HCT116 (cell line): Measurements from ENCODE around the gene RBPMS2. TPM values are rescaled to one million over a fixed set of nuclear protein-coding genes. Genes with fewer than 3 reads are reported as not detected.

Experiments used
- ATAC-seq: fragments of 200-7000 bp; cut with Tn5 transposase; 2 replicates; pipeline ENCODE4 v1.9.1; 2020; ENCODE audit warnings: mild to moderate bottlenecking, moderate library complexity
- BruUV-seq: library from RNA; stranded (reverse); fragments of 400-500 nt; replicated peaks from 2 replicates; lab custom pipeline; 2021; lab: Mats Ljungman, UMichigan
- CTCF ChIA-PET: fragments of 300-600 bp; sonication (Branson Sonifier 250); formaldehyde crosslinking; loops from one replicate; lab custom pipeline; 2021; ENCODE audit warnings: antibody characterized with exemption; lab: Charles Lee
- POLR2A ChIA-PET: fragments of 300-600, 350-600 bp; sonication (Branson Sonifier 250); formaldehyde crosslinking; loops from one replicate; lab custom pipeline; 2021; ENCODE audit warnings: antibody characterized with exemption; lab: Charles Lee
- RAD21 ChIA-PET, 2 experiments: fragments of 300-600 bp; sonication (Branson Sonifier 250); formaldehyde crosslinking; loops; one replicate each; lab custom pipeline; 2023; ENCODE audit warnings: low total read pairs in 2 of 2; ENCODE audit not compliant: uncharacterized antibody in 2 of 2, unreplicated experiment in 2 of 2, low non-redundant PET in 1 of 2; lab: Charles Lee
- DNase-seq: peaks from one replicate; pipeline ENCODE4 v3.0.0-alpha.2; 2010; ENCODE audit warnings: low read depth, low spot score
- H2AFZ ChIP-seq: fragments of 200-600 bp; shearing (Covaris generic), sonication (generic); 2 replicates; pipeline ENCODE4 v1.6.1; 2017; ENCODE audit warnings: low read depth, mixed run types, mixed read lengths, antibody characterized with exemption, low read length; ENCODE audit not compliant: poor library complexity, severe bottlenecking
- H3K27ac ChIP-seq: 2 replicates; pipeline ENCODE4 v1.5.1; 2012; ENCODE audit warnings: low read depth, low read length
- H3K27me3 ChIP-seq: fragments of 200-600 bp; sonication (generic); 2 replicates; pipeline ENCODE4 v1.6.1; 2016; ENCODE audit warnings: mixed run types, low read length, mixed read lengths; ENCODE audit not compliant: insufficient read depth
- H3K36me3 ChIP-seq, 2 experiments: fragments of 200-500 bp in 1 of 2; fragments of 200-600 bp in 1 of 2; sonication (Bioruptor generic) in 1 of 2; sonication (generic) in 1 of 2; 2 replicates each; pipeline versions ENCODE4 v1.5.1 to v1.6.1; 2014 to 2016; ENCODE audit warnings: low read length in 2 of 2, inconsistent platforms in 1 of 2, mixed read lengths in 1 of 2, mixed run types in 1 of 2; ENCODE audit not compliant: insufficient read depth in 2 of 2, control insufficient read depth in 1 of 2
- H3K4me1 ChIP-seq, 2 experiments: fragments of 200-600 bp in 1 of 2; sonication (generic) in 1 of 2; 2 replicates each; pipeline versions ENCODE4 v1.5.1 to v1.6.1; 2012 to 2017; ENCODE audit warnings: low read length in 2 of 2, inconsistent platforms in 1 of 2, mild to moderate bottlenecking in 1 of 2, mixed read lengths in 1 of 2, mixed run types in 1 of 2, moderate library complexity in 1 of 2; ENCODE audit not compliant: insufficient read depth in 2 of 2, control insufficient read depth in 1 of 2
- H3K4me2 ChIP-seq: fragments of 200-600 bp; sonication (generic); 2 replicates; pipeline ENCODE4 v1.6.1; 2017; ENCODE audit warnings: mixed run types, low read length, mixed read lengths
- H3K4me3 ChIP-seq, 2 experiments: fragments of 200-600 bp in 1 of 2; sonication (generic) in 1 of 2; replicated peaks in 1 of 2; 2 replicates each; pipeline ENCODE4 v1.5.1; 2011 to 2016; ENCODE audit warnings: low read length in 2 of 2, control low read depth in 1 of 2, low read depth in 1 of 2, mild to moderate bottlenecking in 1 of 2, mixed read lengths in 1 of 2, mixed run types in 1 of 2
- H3K79me2 ChIP-seq: fragments of 200-600 bp; sonication (generic); 2 replicates; pipeline ENCODE4 v1.6.1; 2017; ENCODE audit warnings: mild to moderate bottlenecking, mixed run types, low read length, moderate library complexity, mixed read lengths; ENCODE audit not compliant: insufficient read depth
- H3K9ac ChIP-seq: fragments of 200-600 bp; sonication (generic); 2 replicates; pipeline ENCODE4 v1.6.1; 2016; ENCODE audit warnings: low read length, mixed read lengths
- H3K9me2 ChIP-seq: fragments of 200-600 bp; sonication (generic), shearing (Covaris generic); 2 replicates; pipeline ENCODE4 v1.6.1; 2017; ENCODE audit warnings: mixed run types, mild to moderate bottlenecking, moderate library complexity; ENCODE audit not compliant: insufficient read depth
- H3K9me3 ChIP-seq, 2 experiments: fragments of 200-500 bp in 1 of 2; fragments of 200-600 bp in 1 of 2; sonication (Bioruptor generic) in 1 of 2; sonication (generic) in 1 of 2; 2 replicates each; pipeline ENCODE4 v1.6.1; 2014 to 2017; ENCODE audit warnings: low read length in 2 of 2, mixed read lengths in 2 of 2, inconsistent platforms in 1 of 2, low read depth in 1 of 2, mild to moderate bottlenecking in 1 of 2, mixed run types in 1 of 2, moderate library complexity in 1 of 2; ENCODE audit not compliant: control insufficient read depth in 1 of 2, insufficient read depth in 1 of 2
- H4K20me1 ChIP-seq: fragments of 200-600 bp; sonication (generic), shearing (Covaris generic); 2 replicates; pipeline ENCODE4 v1.6.1; 2017; ENCODE audit warnings: mixed run types, mild to moderate bottlenecking, moderate library complexity; ENCODE audit not compliant: insufficient read depth
- CEBPB ChIP-seq: IDR thresholded peaks from 2 replicates; pipeline ENCODE4 v1.6.1; 2012; ENCODE audit warnings: low read depth
- ELF1 ChIP-seq: IDR thresholded peaks from 2 replicates; pipeline ENCODE4 v1.6.1; 2012; ENCODE audit warnings: low read depth, borderline replicate concordance
- EZH2 ChIP-seq: fragments of 200-600 bp; sonication (generic); IDR thresholded peaks from 2 replicates; pipeline ENCODE4 v1.6.1; 2017; ENCODE audit warnings: antibody characterized with exemption, mixed run types
- FOSL1 ChIP-seq: IDR thresholded peaks from 2 replicates; pipeline ENCODE4 v1.6.1; 2012; ENCODE audit warnings: low read depth
- JUND ChIP-seq: IDR thresholded peaks from 2 replicates; pipeline ENCODE4 v1.6.1; 2012
- SP1 ChIP-seq: IDR thresholded peaks from 2 replicates; pipeline ENCODE4 v1.6.1; 2012; ENCODE audit warnings: low read depth
- TCF7L2 ChIP-seq: IDR thresholded peaks from 2 replicates; pipeline ENCODE4 v1.7.0; 2011; ENCODE audit warnings: borderline replicate concordance, inconsistent platforms; ENCODE audit not compliant: insufficient read depth, insufficient read length; ENCODE audit errors: extremely low read depth
- YY1 ChIP-seq: IDR thresholded peaks from 2 replicates; pipeline ENCODE4 v1.6.1; 2011; ENCODE audit warnings: low read length, low read depth, moderate library complexity, mild to moderate bottlenecking; ENCODE audit not compliant: insufficient replicate concordance; ENCODE audit errors: extremely low read depth
- ZBTB33 ChIP-seq: IDR thresholded peaks from 2 replicates; pipeline ENCODE4 v1.6.1; 2011; ENCODE audit warnings: mild to moderate bottlenecking, low read length, moderate library complexity; ENCODE audit not compliant: insufficient replicate concordance; ENCODE audit errors: extremely low read depth
- ZNF274 ChIP-seq: fragments of 200-500 bp; sonication (Bioruptor generic); IDR thresholded peaks from 2 replicates; pipeline ENCODE4 v1.6.1; 2014; ENCODE audit warnings: mild to moderate bottlenecking, low read depth, low read length, inconsistent platforms
- intact Hi-C: fragments of 100-400 bp; cut with micrococcal nuclease; formaldehyde crosslinking; loops from 2 replicates; pipeline ENCODE4 v1.10.0; 2022
- total RNA-seq: library from RNA; stranded (reverse); gene quantifications from one replicate; pipeline ENCODE4 v1.2.1, GENCODE V29; 2021; ENCODE audit not compliant: unreplicated experiment
- TF ChIP-seq, protein P1 (sequence below): IDR thresholded peaks from 2 replicates; pipeline ENCODE4 v1.6.1; 2012
- TF ChIP-seq, protein P2 (sequence below), 3 experiments: fragments of 200-600 bp in 1 of 3; sonication (generic) in 1 of 3; IDR thresholded peaks in 2 of 3; conservative IDR thresholded peaks in 1 of 3; 2 replicates each; pipeline ENCODE4 v1.5.1; 2012 to 2017; ENCODE audit warnings: low read depth in 2 of 3, low read length in 2 of 3, antibody characterized with exemption in 1 of 3, borderline replicate concordance in 1 of 3, control low read depth in 1 of 3, mild to moderate bottlenecking in 1 of 3, mixed read lengths in 1 of 3, mixed run types in 1 of 3, moderate library complexity in 1 of 3; ENCODE audit not compliant: insufficient read depth in 1 of 3
- TF ChIP-seq, protein P3 (sequence below): IDR thresholded peaks from 2 replicates; pipeline ENCODE4 v1.6.1; 2012; ENCODE audit warnings: low read depth

Gene RBPMS2
- total RNA-seq, 1 experiment from 2014 or later, result 11.6 TPM

DNA sequence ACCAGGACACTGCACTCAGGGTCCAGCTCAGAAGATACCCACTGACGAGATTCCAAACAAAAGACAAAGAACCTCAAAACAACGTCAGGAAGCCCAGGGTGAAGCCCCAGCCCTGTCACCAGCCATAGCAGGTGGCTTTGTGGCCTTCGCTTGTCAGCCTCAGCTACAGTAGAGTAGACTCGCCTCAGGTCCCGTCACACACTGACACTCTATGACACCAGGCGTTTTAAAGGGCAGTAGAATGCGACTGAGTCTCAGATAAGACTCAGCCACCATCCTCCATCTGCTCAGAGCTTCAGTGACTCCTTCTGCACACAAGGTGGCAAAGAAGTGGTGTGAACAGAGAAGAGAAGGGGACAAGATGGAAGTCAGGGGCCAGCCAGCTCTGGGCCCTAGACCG lies 12.8 kb downstream of the RBPMS2 start:
- RAD21 ChIA-PET, result no interaction called here
- H2AFZ ChIP-seq, result no peak overlapping the region
- H3K27me3 ChIP-seq, result no peaks in the 10 kb centered on the region
- no peaks in the 10 kb centered on the region for H3K79me2 ChIP-seq
- POLR2A ChIA-PET, result no interaction called here
- H3K36me3 ChIP-seq, result no peaks in the 10 kb centered on the region
- TF ChIP-seq FOSL1 (no peak), ELF1 (no peak), JUND (no peak), YY1 (no peak), CEBPB (no peak), SP1 (no peak), ZBTB33 (no peak), TCF7L2 (no peak), ZNF274 (no peak), EZH2 (no peak)
- TF ChIP-seq, protein P1, sequence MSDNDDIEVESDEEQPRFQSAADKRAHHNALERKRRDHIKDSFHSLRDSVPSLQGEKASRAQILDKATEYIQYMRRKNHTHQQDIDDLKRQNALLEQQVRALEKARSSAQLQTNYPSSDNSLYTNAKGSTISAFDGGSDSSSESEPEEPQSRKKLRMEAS, result no peak
- TF ChIP-seq, protein P2, sequence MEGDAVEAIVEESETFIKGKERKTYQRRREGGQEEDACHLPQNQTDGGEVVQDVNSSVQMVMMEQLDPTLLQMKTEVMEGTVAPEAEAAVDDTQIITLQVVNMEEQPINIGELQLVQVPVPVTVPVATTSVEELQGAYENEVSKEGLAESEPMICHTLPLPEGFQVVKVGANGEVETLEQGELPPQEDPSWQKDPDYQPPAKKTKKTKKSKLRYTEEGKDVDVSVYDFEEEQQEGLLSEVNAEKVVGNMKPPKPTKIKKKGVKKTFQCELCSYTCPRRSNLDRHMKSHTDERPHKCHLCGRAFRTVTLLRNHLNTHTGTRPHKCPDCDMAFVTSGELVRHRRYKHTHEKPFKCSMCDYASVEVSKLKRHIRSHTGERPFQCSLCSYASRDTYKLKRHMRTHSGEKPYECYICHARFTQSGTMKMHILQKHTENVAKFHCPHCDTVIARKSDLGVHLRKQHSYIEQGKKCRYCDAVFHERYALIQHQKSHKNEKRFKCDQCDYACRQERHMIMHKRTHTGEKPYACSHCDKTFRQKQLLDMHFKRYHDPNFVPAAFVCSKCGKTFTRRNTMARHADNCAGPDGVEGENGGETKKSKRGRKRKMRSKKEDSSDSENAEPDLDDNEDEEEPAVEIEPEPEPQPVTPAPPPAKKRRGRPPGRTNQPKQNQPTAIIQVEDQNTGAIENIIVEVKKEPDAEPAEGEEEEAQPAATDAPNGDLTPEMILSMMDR (IDR thresholded peaks at IDR 0.05 in 2 of 3, conservative IDR thresholded peaks at IDR 0.05 in 1 of 3; ENCODE audit: borderline replicate concordance in 1 of 3, insufficient read depth in 1 of 3, low read depth in 2 of 3, low read length in 2 of 3), result no peak
- TF ChIP-seq, protein P3, sequence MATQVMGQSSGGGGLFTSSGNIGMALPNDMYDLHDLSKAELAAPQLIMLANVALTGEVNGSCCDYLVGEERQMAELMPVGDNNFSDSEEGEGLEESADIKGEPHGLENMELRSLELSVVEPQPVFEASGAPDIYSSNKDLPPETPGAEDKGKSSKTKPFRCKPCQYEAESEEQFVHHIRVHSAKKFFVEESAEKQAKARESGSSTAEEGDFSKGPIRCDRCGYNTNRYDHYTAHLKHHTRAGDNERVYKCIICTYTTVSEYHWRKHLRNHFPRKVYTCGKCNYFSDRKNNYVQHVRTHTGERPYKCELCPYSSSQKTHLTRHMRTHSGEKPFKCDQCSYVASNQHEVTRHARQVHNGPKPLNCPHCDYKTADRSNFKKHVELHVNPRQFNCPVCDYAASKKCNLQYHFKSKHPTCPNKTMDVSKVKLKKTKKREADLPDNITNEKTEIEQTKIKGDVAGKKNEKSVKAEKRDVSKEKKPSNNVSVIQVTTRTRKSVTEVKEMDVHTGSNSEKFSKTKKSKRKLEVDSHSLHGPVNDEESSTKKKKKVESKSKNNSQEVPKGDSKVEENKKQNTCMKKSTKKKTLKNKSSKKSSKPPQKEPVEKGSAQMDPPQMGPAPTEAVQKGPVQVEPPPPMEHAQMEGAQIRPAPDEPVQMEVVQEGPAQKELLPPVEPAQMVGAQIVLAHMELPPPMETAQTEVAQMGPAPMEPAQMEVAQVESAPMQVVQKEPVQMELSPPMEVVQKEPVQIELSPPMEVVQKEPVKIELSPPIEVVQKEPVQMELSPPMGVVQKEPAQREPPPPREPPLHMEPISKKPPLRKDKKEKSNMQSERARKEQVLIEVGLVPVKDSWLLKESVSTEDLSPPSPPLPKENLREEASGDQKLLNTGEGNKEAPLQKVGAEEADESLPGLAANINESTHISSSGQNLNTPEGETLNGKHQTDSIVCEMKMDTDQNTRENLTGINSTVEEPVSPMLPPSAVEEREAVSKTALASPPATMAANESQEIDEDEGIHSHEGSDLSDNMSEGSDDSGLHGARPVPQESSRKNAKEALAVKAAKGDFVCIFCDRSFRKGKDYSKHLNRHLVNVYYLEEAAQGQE, result no peak
- no peak overlapping the region for H3K9ac ChIP-seq
- no peak overlapping the region for H3K4me2 ChIP-seq
- no peaks in the 10 kb centered on the region for H4K20me1 ChIP-seq
- CTCF ChIA-PET, result no interaction called here
- ATAC-seq (no peak), DNase-seq (no peak)
- no peak overlapping the region for H3K4me3 ChIP-seq
- intact Hi-C loops, result no loop called here
- no peaks in the 10 kb centered on the region for H3K9me3 ChIP-seq
- H3K27ac ChIP-seq, result no peak overlapping the region
- BruUV-seq, result no TSS peak
- peaks cover 5 to 6% of the 10 kb centered on the region in 2 experiments; a peak in 2 of 4 replicates for H3K4me1 ChIP-seq
- H3K9me2 ChIP-seq, result no peaks in the 10 kb centered on the region
